ENCODE results near the gene HABP4. TPM values are rescaled to one million over a fixed set of nuclear protein-coding genes. Genes with fewer than 3 reads are reported as not detected.

The HABP4 gene
- total RNA-seq, 1 experiment from 2014 or later: 21.0 TPM

GRCh38 chr9:96461336-96461735 is 11.4 kb downstream of the HABP4 start:
- peaks cover 2 to 3% of the 10 kb centered on the region in 2 experiments; a peak in 2 of 4 replicates for H3K36me3 ChIP-seq (ENCODE audit: control insufficient read depth in 1 of 2, insufficient read depth in 2 of 2, low read length in 2 of 2)
- RAD21 ChIA-PET (ENCODE audit: low non-redundant PET in 1 of 2, low total read pairs in 2 of 2, uncharacterized antibody in 2 of 2, unreplicated experiment in 2 of 2): no interaction called here
- H3K79me2 ChIP-seq (ENCODE audit: insufficient read depth, low read length): no peaks in the 10 kb centered on the region
- H2AFZ ChIP-seq (ENCODE audit: low read depth, low read length, poor library complexity, severe bottlenecking): no peak overlapping the region
- no peak overlapping the region for H3K27ac ChIP-seq (ENCODE audit: low read depth, low read length)
- 0 out of 4 replicates have a peak, but pooled peaks cover 0 to 2% of the 10 kb centered on the region in 2 experiments for H3K4me1 ChIP-seq (ENCODE audit: control insufficient read depth in 1 of 2, insufficient read depth in 2 of 2, low read length in 2 of 2)
- DNase-seq (ENCODE audit: low read depth, low spot score): no peak
- H3K27me3 ChIP-seq (ENCODE audit: insufficient read depth, low read length): no peaks in the 10 kb centered on the region
- H4K20me1 ChIP-seq (ENCODE audit: insufficient read depth): no peaks in the 10 kb centered on the region
- no peak overlapping the region for H3K4me2 ChIP-seq (ENCODE audit: low read length)
- ATAC-seq: no peak
- H3K9me3 ChIP-seq (ENCODE audit: control insufficient read depth in 1 of 2, insufficient read depth in 1 of 2, low read depth in 1 of 2, low read length in 2 of 2): no peaks in the 10 kb centered on the region
- POLR2A ChIA-PET: no interaction called here
- no peak overlapping the region for H3K4me3 ChIP-seq (replicated peaks in 1 of 2; ENCODE audit: low read depth in 1 of 2, low read length in 2 of 2)
- no peak overlapping the region for H3K9ac ChIP-seq (ENCODE audit: low read length)
- H3K9me2 ChIP-seq (ENCODE audit: insufficient read depth): no peaks in the 10 kb centered on the region
- TF ChIP-seq SRF (IDR thresholded peaks at IDR 0.05; ENCODE audit: low read depth) (no peak), YY1 (IDR thresholded peaks at IDR 0.05; ENCODE audit: extremely low read depth, insufficient replicate concordance, low read depth, low read length) (no peak), ZNF274 (IDR thresholded peaks at IDR 0.05; ENCODE audit: low read depth, low read length) (no peak), POLR2AphosphoS5 (IDR thresholded peaks at IDR 0.05; ENCODE audit: low read depth, low read length) (no peak), CTCF (IDR thresholded peaks at IDR 0.05 in 2 of 3, conservative IDR thresholded peaks at IDR 0.05 in 1 of 3; ENCODE audit: borderline replicate concordance in 1 of 3, insufficient read depth in 1 of 3, low read depth in 2 of 3, low read length in 2 of 3) (no peak), RAD21 (IDR thresholded peaks at IDR 0.05; ENCODE audit: low read depth) (no peak), ZFX (IDR thresholded peaks at IDR 0.05) (no peak), TCF7L2 (IDR thresholded peaks at IDR 0.05; ENCODE audit: borderline replicate concordance, extremely low read depth, insufficient read depth, insufficient read length) (no peak), JUND (IDR thresholded peaks at IDR 0.05) (no peak), POLR2A (IDR thresholded peaks at IDR 0.05; ENCODE audit: borderline replicate concordance, extremely low read depth, insufficient read depth, insufficient read length) (no peak), SIN3A (IDR thresholded peaks at IDR 0.05; ENCODE audit: low read depth) (no peak), CEBPB (IDR thresholded peaks at IDR 0.05; ENCODE audit: low read depth) (no peak), ELF1 (IDR thresholded peaks at IDR 0.05; ENCODE audit: borderline replicate concordance, low read depth) (no peak)
- TF ChIP-seq, protein P1, sequence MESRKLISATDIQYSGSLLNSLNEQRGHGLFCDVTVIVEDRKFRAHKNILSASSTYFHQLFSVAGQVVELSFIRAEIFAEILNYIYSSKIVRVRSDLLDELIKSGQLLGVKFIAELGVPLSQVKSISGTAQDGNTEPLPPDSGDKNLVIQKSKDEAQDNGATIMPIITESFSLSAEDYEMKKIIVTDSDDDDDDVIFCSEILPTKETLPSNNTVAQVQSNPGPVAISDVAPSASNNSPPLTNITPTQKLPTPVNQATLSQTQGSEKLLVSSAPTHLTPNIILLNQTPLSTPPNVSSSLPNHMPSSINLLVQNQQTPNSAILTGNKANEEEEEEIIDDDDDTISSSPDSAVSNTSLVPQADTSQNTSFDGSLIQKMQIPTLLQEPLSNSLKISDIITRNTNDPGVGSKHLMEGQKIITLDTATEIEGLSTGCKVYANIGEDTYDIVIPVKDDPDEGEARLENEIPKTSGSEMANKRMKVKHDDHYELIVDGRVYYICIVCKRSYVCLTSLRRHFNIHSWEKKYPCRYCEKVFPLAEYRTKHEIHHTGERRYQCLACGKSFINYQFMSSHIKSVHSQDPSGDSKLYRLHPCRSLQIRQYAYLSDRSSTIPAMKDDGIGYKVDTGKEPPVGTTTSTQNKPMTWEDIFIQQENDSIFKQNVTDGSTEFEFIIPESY (IDR thresholded peaks at IDR 0.05; ENCODE audit: extremely low read depth, insufficient replicate concordance, low read length): no peak
- CTCF ChIA-PET: no interaction called here
- BruUV-seq (replicated peaks): TSS peak; percentile 19
- intact Hi-C loops (cut with micrococcal nuclease): no loop called here

Data from HCT116 (cell line).